T-helper 17 cell (primary cell): ENCODE data around the gene TTC27. TPM values are rescaled to one million over a fixed set of nuclear protein-coding genes. Genes with fewer than 3 reads are reported as not detected.
"Not testable (repeated sequence)": the region's sequence is repeated elsewhere in the genome, so short reads cannot be mapped to it uniquely, and the experiment has no call there.

Source experiments
- ATAC-seq: fragments of 150-1000 bp; cut with Tn5 transposase; 2 replicates; pipeline ENCODE4 v1.10.0; 2021; ENCODE audit warnings: mild to moderate bottlenecking, moderate library complexity
- DNase-seq, 3 donors: peaks; one replicate each; pipeline versions ENCODE4 v3.0.0 to v3.0.0-alpha.2; 2020 to 2021
- H3K9me3 ChIP-seq: one replicate; pipeline ENCODE4 v1.7.0; 2013; ENCODE audit warnings: low read length, mild to moderate bottlenecking; ENCODE audit not compliant: control insufficient read depth, poor library complexity, severe bottlenecking
- H3K27ac Mint-ChIP-seq: one replicate; pipeline ENCODE4 v1.8.0; 2022; ENCODE audit warnings: mild to moderate bottlenecking, moderate library complexity, mixed read lengths
- H3K27me3 Mint-ChIP-seq: one replicate; pipeline ENCODE4 v1.8.0; 2022; ENCODE audit warnings: mixed read lengths
- H3K36me3 Mint-ChIP-seq: one replicate; pipeline ENCODE4 v1.8.0; 2022; ENCODE audit warnings: low read depth, mixed read lengths
- H3K4me1 Mint-ChIP-seq: one replicate; pipeline ENCODE4 v1.8.0; 2022; ENCODE audit warnings: mild to moderate bottlenecking, mixed read lengths
- H3K4me3 Mint-ChIP-seq: one replicate; pipeline ENCODE4 v1.8.0; 2022; ENCODE audit warnings: mild to moderate bottlenecking, moderate library complexity, mixed read lengths
- total RNA-seq, 4 donors: library from RNA in 2 of 4; stranded (reverse) in 2 of 4; gene quantifications; one replicate each; pipeline ENCODE4 v1.2.3 and lab custom pipeline; 2022 to 2026

The TTC27 gene
- total RNA-seq, 2 donors from 2014 or later: 17.2 to 22.5 TPM

GRCh38 chr2:32754676-32755075 is 126.8 kb downstream of the TTC27 start:
- H3K4me3 Mint-ChIP-seq, H3K27me3 Mint-ChIP-seq, H3K9me3 ChIP-seq, H3K36me3 Mint-ChIP-seq, DNase-seq, ATAC-seq: not testable (repeated sequence)
- Mint-ChIP-seq H3K4me1 (peaks cover 15% of the 10 kb centered on the region), H3K27ac (peak overlapping the region; percentile 90)

DNA sequence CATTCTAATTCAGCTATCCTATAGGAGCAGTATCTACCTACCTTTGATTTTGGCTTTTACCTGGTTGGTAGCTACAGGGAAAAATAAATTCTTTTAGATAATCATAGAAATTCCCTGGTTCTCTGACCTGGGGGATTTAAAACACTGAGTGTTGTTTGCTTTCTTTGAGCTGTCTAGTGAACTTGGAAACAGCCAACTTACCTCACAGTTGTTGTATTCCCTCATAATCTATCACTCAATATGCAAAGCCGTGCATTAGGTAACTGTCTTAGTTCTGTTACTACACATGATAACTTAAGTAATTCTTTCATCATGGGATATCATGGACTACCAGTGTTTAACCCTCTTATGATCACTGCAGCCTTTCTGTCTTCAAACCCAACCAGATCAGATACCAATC is 127.8 kb downstream of the TTC27 start:
- Mint-ChIP-seq H3K36me3 (peaks cover 6% of the 10 kb centered on the region), H3K27me3 (no peaks in the 10 kb centered on the region), H3K27ac (peak overlapping the region; percentile 90), H3K4me1 (peaks cover 14% of the 10 kb centered on the region), H3K4me3 (peak overlapping the region; percentile 79)
- H3K9me3 ChIP-seq: no peaks in the 10 kb centered on the region
- DNase-seq (no peak), ATAC-seq (no peak)

DNA sequence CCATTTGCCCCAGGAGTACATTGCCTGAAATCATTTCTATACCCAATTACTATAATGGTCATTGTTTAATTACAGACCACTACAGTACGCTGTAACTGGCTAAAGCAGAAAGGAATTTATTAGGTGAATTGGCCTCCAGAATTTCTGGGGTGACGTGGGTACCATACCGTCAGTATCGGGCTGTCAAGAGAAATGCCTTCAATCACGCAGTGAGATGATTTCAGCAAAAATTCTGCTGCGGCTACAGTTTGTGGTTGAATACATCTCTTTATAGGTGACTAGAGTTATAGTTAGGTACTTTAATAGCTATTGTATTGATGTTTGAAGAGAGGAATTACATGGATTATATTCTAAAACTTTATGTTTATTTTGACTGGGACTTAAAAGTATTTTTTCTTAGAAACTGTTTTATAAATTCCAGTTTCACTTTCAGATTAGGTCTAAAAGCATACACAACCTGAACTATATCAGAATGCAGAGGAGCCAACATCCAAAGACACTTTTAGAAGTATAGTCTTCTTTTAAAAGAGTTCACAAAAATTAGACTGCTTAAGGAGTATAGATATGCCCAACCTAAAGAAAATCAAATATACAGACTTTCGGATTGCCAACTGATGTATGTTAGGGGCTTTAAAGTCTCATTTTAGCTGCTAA is 128.4 kb downstream of the TTC27 start:
- no peaks in the 10 kb centered on the region for H3K27me3 Mint-ChIP-seq
- ATAC-seq: peak; percentile 58
- peak overlapping the region; percentile 79 for H3K4me3 Mint-ChIP-seq
- peaks cover 12% of the 10 kb centered on the region for H3K36me3 Mint-ChIP-seq
- DNase-seq: no peak
- H3K4me1 Mint-ChIP-seq: peaks cover 17% of the 10 kb centered on the region
- H3K9me3 ChIP-seq: no peaks in the 10 kb centered on the region
- H3K27ac Mint-ChIP-seq: peak overlapping the region; percentile 90

GRCh38 chr2:32758232-32758631 is 130.4 kb downstream of the TTC27 start:
- Mint-ChIP-seq H3K4me3 (no peak overlapping the region), H3K36me3 (peaks cover 17% of the 10 kb centered on the region), H3K27me3 (no peaks in the 10 kb centered on the region), H3K4me1 (peaks cover 18% of the 10 kb centered on the region), H3K27ac (peak overlapping the region; percentile 43)
- no peak for DNase-seq
- no peak for ATAC-seq
- no peaks in the 10 kb centered on the region for H3K9me3 ChIP-seq

GRCh38 chr2:32760628-32761027 is 132.8 kb downstream of the TTC27 start:
- H3K4me3 Mint-ChIP-seq: no peak overlapping the region
- no peak overlapping the region for H3K27ac Mint-ChIP-seq
- no peaks in the 10 kb centered on the region for H3K27me3 Mint-ChIP-seq
- H3K36me3 Mint-ChIP-seq: peaks cover 17% of the 10 kb centered on the region
- DNase-seq: no peak
- H3K9me3 ChIP-seq: no peaks in the 10 kb centered on the region
- H3K4me1 Mint-ChIP-seq: peaks cover 20% of the 10 kb centered on the region
- no peak for ATAC-seq

DNA sequence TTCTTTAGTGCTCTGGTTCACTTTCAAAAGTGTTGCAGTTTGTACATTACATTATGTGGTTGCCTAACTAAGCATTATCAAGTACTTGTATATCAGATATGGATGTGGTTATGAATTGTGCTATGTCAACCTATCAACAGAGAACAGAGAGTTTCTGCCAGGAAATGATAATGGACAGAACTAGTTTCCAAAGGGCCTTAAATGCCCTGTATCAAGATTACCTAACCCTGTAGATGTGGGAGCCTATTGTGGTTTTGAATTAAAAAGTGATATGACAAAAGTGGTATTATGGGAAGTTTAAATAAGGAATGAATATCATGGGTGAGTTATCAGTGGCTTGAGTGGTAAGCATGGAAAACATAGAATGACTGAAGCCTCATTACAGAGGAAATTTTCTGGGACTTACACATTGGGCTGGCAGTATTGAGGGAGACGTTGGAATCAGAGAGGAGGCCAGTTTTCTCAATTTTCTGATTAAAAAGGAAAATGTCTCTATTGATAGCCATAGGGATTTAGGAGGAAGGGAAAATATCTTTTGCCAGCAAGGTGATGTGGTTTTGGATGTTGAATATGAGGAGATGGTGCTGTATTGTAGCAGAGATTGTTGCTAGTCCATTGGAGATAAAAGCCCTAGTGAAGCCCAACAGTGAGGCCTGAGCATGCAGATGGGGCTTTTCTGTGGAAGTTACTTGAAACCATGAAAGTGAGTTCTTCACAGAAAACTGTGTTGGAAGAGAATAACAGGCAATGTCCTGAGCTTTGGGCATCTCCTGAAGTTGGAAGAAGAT is 140.7 kb downstream of the TTC27 start:
- no peaks in the 10 kb centered on the region for H3K27me3 Mint-ChIP-seq
- H3K27ac Mint-ChIP-seq: no peak overlapping the region
- no peak overlapping the region for H3K4me3 Mint-ChIP-seq
- peaks cover 3% of the 10 kb centered on the region for H3K36me3 Mint-ChIP-seq
- DNase-seq: no peak
- ATAC-seq: no peak
- peaks cover 12% of the 10 kb centered on the region for H3K4me1 Mint-ChIP-seq
- no peaks in the 10 kb centered on the region for H3K9me3 ChIP-seq

GRCh38 chr2:32770360-32770759 is 142.5 kb downstream of the TTC27 start:
- Mint-ChIP-seq H3K4me1 (peaks cover 10% of the 10 kb centered on the region), H3K4me3 (no peak overlapping the region), H3K27me3 (no peaks in the 10 kb centered on the region), H3K36me3 (peaks cover 3% of the 10 kb centered on the region), H3K27ac (no peak overlapping the region)
- no peaks in the 10 kb centered on the region for H3K9me3 ChIP-seq
- DNase-seq: no peak
- ATAC-seq: no peak

GRCh38 chr2:32772638-32773447 is 145.0 kb downstream of the TTC27 start:
- ATAC-seq (no peak), DNase-seq (no peak)
- no peak overlapping the region for H3K27ac Mint-ChIP-seq
- H3K27me3 Mint-ChIP-seq: no peaks in the 10 kb centered on the region
- H3K9me3 ChIP-seq: no peaks in the 10 kb centered on the region
- H3K4me1 Mint-ChIP-seq: peaks cover 9% of the 10 kb centered on the region
- H3K4me3 Mint-ChIP-seq: no peak overlapping the region
- peaks cover 3% of the 10 kb centered on the region for H3K36me3 Mint-ChIP-seq

DNA sequence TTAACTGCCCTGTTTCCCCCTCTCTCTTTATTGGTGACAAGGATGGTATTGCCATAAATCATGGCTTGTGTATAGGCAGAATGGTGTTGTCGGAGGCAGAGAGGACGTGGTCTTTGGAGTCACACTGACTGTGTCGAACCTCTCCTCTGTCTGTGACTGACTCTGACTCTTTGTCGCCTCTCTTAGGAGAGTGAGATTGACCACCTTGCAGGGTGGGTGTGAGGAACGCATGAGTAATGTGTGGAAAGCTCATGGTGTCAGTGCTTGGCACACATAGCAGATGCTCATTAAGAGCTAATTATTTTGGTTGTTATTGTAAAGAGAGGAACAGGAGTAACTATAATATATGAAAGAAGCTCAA is 145.6 kb downstream of the TTC27 start:
- ATAC-seq (no peak), DNase-seq (no peak)
- H3K9me3 ChIP-seq: no peaks in the 10 kb centered on the region
- peaks cover 9% of the 10 kb centered on the region for H3K4me1 Mint-ChIP-seq
- H3K36me3 Mint-ChIP-seq: peaks cover 6% of the 10 kb centered on the region
- H3K27ac Mint-ChIP-seq: no peak overlapping the region
- no peaks in the 10 kb centered on the region for H3K27me3 Mint-ChIP-seq
- no peak overlapping the region for H3K4me3 Mint-ChIP-seq

- Mint-ChIP-seq H3K4me3 (no peak overlapping the region), H3K27me3 (no peaks in the 10 kb centered on the region), H3K4me1 (peaks cover 9% of the 10 kb centered on the region), H3K36me3 (peaks cover 10% of the 10 kb centered on the region), H3K27ac (no peak overlapping the region)
- ATAC-seq (no peak), DNase-seq (no peak)
- H3K9me3 ChIP-seq: peaks cover under 1% of the 10 kb centered on the region
Observed at GRCh38 chr2:32775954-32776353, 148.1 kb downstream of the TTC27 start.

- peaks cover 2% of the 10 kb centered on the region for H3K9me3 ChIP-seq
- DNase-seq: no peak
- H3K4me1 Mint-ChIP-seq: peaks cover 5% of the 10 kb centered on the region
- H3K36me3 Mint-ChIP-seq: peaks cover 10% of the 10 kb centered on the region
- H3K27me3 Mint-ChIP-seq: no peaks in the 10 kb centered on the region
- no peak overlapping the region for H3K27ac Mint-ChIP-seq
- ATAC-seq: no peak
- H3K4me3 Mint-ChIP-seq: no peak overlapping the region
Observed at GRCh38 chr2:32777714-32778113, 149.9 kb downstream of the TTC27 start.

DNA sequence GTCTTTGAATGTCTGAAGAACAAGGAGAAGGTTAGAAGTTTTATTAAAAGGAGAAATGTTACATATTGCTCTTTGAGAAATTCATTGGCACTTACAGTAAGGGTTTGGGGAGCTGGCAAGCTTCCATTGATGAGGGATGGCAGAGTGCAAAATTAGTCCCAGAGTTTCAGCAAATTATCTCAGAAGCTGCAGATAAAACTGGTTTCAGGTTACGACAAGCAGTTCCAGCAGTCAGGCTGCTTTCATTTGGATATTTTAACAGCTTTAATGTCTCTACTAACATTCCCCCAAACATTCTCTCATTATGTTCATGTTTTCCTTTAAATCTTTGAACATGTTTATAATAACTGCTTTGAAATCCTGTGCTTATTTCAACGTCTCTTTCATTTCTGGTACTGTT is 153.1 kb downstream of the TTC27 start:
- Mint-ChIP-seq H3K27ac (no peak overlapping the region), H3K36me3 (peaks cover 30% of the 10 kb centered on the region), H3K4me3 (no peak overlapping the region), H3K4me1 (no peaks in the 10 kb centered on the region), H3K27me3 (no peaks in the 10 kb centered on the region)
- DNase-seq: no peak
- ATAC-seq: no peak
- peaks cover 2% of the 10 kb centered on the region for H3K9me3 ChIP-seq

GRCh38 chr2:32783469-32783868 is 155.6 kb downstream of the TTC27 start:
- no peak overlapping the region for H3K27ac Mint-ChIP-seq
- no peak for DNase-seq
- H3K4me1 Mint-ChIP-seq: peaks cover 3% of the 10 kb centered on the region
- no peak for ATAC-seq
- peaks cover 2% of the 10 kb centered on the region for H3K9me3 ChIP-seq
- H3K4me3 Mint-ChIP-seq: no peak overlapping the region
- peaks cover 28% of the 10 kb centered on the region for H3K36me3 Mint-ChIP-seq
- H3K27me3 Mint-ChIP-seq: no peaks in the 10 kb centered on the region
